ENCODE results near the gene GAREM1.

DNA sequence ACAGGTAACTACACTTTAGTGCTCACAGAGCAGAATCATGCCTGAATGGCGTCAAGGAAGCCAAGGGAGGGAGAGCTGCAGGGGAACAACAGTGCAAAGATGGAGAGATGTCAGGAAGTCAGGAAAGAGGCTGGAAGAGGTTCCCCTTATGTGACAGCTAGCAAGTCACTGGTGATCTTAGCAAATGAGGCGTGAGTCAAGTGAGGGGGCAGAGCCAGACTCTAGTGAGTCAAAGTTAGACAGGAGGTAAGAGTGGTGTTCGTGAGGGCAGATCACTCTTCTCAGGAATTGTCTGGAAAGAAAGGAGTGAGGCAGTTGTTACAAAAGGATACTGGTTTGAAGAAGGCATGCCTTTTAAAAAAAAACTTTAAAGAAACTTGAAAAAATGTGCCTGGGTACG is 193.8 kb downstream of the GAREM1 start:
- TF ChIP-seq YY1 (IDR thresholded peaks at IDR 0.05; ENCODE audit: low read depth), result no peak
- TF ChIP-seq, protein P1, sequence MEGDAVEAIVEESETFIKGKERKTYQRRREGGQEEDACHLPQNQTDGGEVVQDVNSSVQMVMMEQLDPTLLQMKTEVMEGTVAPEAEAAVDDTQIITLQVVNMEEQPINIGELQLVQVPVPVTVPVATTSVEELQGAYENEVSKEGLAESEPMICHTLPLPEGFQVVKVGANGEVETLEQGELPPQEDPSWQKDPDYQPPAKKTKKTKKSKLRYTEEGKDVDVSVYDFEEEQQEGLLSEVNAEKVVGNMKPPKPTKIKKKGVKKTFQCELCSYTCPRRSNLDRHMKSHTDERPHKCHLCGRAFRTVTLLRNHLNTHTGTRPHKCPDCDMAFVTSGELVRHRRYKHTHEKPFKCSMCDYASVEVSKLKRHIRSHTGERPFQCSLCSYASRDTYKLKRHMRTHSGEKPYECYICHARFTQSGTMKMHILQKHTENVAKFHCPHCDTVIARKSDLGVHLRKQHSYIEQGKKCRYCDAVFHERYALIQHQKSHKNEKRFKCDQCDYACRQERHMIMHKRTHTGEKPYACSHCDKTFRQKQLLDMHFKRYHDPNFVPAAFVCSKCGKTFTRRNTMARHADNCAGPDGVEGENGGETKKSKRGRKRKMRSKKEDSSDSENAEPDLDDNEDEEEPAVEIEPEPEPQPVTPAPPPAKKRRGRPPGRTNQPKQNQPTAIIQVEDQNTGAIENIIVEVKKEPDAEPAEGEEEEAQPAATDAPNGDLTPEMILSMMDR (IDR thresholded peaks at IDR 0.05), result no peak
- TF ChIP-seq POLR2AphosphoS5 (IDR thresholded peaks at IDR 0.05; ENCODE audit: low read depth, low read length), result no peak
- no peak for TF ChIP-seq TAF1 (IDR thresholded peaks at IDR 0.05; ENCODE audit: borderline replicate concordance, low read depth, low read length)
- no peak for TF ChIP-seq SIN3A (IDR thresholded peaks at IDR 0.05; ENCODE audit: borderline replicate concordance, low read depth, low read length)
- TF ChIP-seq, protein P2, sequence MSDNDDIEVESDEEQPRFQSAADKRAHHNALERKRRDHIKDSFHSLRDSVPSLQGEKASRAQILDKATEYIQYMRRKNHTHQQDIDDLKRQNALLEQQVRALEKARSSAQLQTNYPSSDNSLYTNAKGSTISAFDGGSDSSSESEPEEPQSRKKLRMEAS (IDR thresholded peaks at IDR 0.05; ENCODE audit: low read depth), result no peak
- no peak for TF ChIP-seq MXI1 (IDR thresholded peaks at IDR 0.05; ENCODE audit: low read depth, low read length)
- no peak for TF ChIP-seq EP300 (IDR thresholded peaks at IDR 0.05; ENCODE audit: borderline replicate concordance in 1 of 2, low read depth in 1 of 2, low read length in 1 of 2)
